IPS-18c (cell line): ENCODE data around the gene TUBB4B.

Experiments used
- H3K4me3 ChIP-seq: 2 replicates; pipeline ENCODE4 v1.7.0; 2013; ENCODE audit warnings: low read depth, mild to moderate bottlenecking, low read length, moderate library complexity; ENCODE audit not compliant: insufficient read depth
- H3K9me3 ChIP-seq: one replicate; pipeline ENCODE4 v1.6.1; 2013; ENCODE audit warnings: mild to moderate bottlenecking, low read length, moderate library complexity; ENCODE audit not compliant: control insufficient read depth, insufficient read depth

TUBB4B gene

GRCh38 chr9:137271696-137272076, 30.6 kb downstream of the TUBB4B start:
- no peak overlapping the region for H3K4me3 ChIP-seq
- H3K9me3 ChIP-seq: no peaks in the 10 kb centered on the region

GRCh38 chr9:137272241-137273094, 31.4 kb downstream of the TUBB4B start:
- no peak overlapping the region for H3K4me3 ChIP-seq
- H3K9me3 ChIP-seq: no peaks in the 10 kb centered on the region

- Histone ChIP-seq H3K9me3 (no peaks in the 10 kb centered on the region), H3K4me3 (no peak overlapping the region)
Observed at GRCh38 chr9:137273095-137273490, 32.0 kb downstream of the TUBB4B start.

- H3K9me3 ChIP-seq: no peaks in the 10 kb centered on the region
- no peak overlapping the region for H3K4me3 ChIP-seq
Observed at GRCh38 chr9:137273611-137274320, 32.7 kb downstream of the TUBB4B start.

GRCh38 chr9:137275203-137275587, 34.1 kb downstream of the TUBB4B start:
- Histone ChIP-seq H3K9me3 (no peaks in the 10 kb centered on the region), H3K4me3 (no peak overlapping the region)

GRCh38 chr9:137275588-137276472, 34.7 kb downstream of the TUBB4B start:
- no peaks in the 10 kb centered on the region for H3K9me3 ChIP-seq
- no peak overlapping the region for H3K4me3 ChIP-seq

- Histone ChIP-seq H3K9me3 (no peaks in the 10 kb centered on the region), H3K4me3 (peak overlapping the region; percentile 24)
Observed at GRCh38 chr9:137276473-137277328, 35.6 kb downstream of the TUBB4B start.

- peak within 1 kb of the TSS; percentile 38 for H3K4me3 ChIP-seq
- no peaks in the 10 kb centered on the region for H3K9me3 ChIP-seq
Observed at GRCh38 chr9:137277329-137278041, 36.4 kb downstream of the TUBB4B start, which contains the start of gene TOR4A. TSS of gene TOR4A (plus strand) at chr9:137277726. CDS start at chr9:137278690, 964 bp downstream.

- Histone ChIP-seq H3K9me3 (no peaks in the 10 kb centered on the region), H3K4me3 (peak overlapping the region; percentile 38)
Observed at GRCh38 chr9:137278061-137278701, 37.1 kb downstream of the TUBB4B start.

- Histone ChIP-seq H3K4me3 (peak overlapping the region; percentile 24; the same call in 1 of the 2 replicates), H3K9me3 (no peaks in the 10 kb centered on the region)
Observed at GRCh38 chr9:137278721-137279711, 37.9 kb downstream of the TUBB4B start.

GRCh38 chr9:137279741-137280473, 38.8 kb downstream of the TUBB4B start:
- Histone ChIP-seq H3K4me3 (no peak overlapping the region), H3K9me3 (no peaks in the 10 kb centered on the region)

GRCh38 chr9:137280474-137281344, 39.6 kb downstream of the TUBB4B start:
- Histone ChIP-seq H3K4me3 (peak overlapping the region; percentile 58), H3K9me3 (no peaks in the 10 kb centered on the region)
